Neural cell (in vitro differentiated cells): Measurements from ENCODE around the gene RSU1. TPM values are rescaled to one million over a fixed set of nuclear protein-coding genes. Genes with fewer than 3 reads are reported as not detected.

ENCODE experiments used
- polyA plus RNA-seq: library from polyadenylated mRNA; depleted of rRNA; stranded (reverse); fragments of >200 nt; gene quantifications from 2 replicates; pipeline ENCODE4 v1.2.3, GENCODE V29; 2014
- small RNA-seq, 3 experiments: library from RNA; depleted of rRNA; stranded (forward); fragments of <200 nt; gene quantifications; one replicate each; pipeline ENCODE3, GENCODE V24; 2012

Gene RSU1
- polyA plus RNA-seq, 1 donor from 2014 or later: 18.7 TPM

Small RNAs within 50 kb of the gene (small RNA-seq; reads per million reads assigned to genes)
- 0 reads per million in 3 experiments for gene RF02271
